Loucy (cell line): ENCODE data around the gene PRR7.

Experiments
- H2AFZ ChIP-seq: fragments of 200-600 bp; sonication (generic); 2 replicates; pipeline ENCODE4 v1.6.0; 2016; ENCODE audit warnings: antibody characterized with exemption, mild to moderate bottlenecking, low read length, moderate library complexity
- H3F3A ChIP-seq: fragments of 200-600 bp; 2 replicates; pipeline ENCODE4 v1.6.0; 2016; ENCODE audit warnings: antibody characterized with exemption, low read depth, mild to moderate bottlenecking
- H3K27me3 ChIP-seq: fragments of 200-600 bp; sonication (generic); 2 replicates; pipeline ENCODE4 v1.6.1; 2014; ENCODE audit warnings: low read length, mild to moderate bottlenecking; ENCODE audit not compliant: insufficient read depth, poor library complexity, severe bottlenecking
- H3K36me3 ChIP-seq: fragments of 200-600 bp; sonication (generic); 2 replicates; pipeline ENCODE4 v1.6.1; 2016; ENCODE audit warnings: low read length; ENCODE audit not compliant: insufficient read depth
- H3K4me1 ChIP-seq: fragments of 200-600 bp; sonication (generic); 2 replicates; pipeline ENCODE4 v1.5.1; 2014; ENCODE audit warnings: low read length, mild to moderate bottlenecking; ENCODE audit not compliant: insufficient read depth, poor library complexity, severe bottlenecking
- H3K4me2 ChIP-seq: fragments of 200-600 bp; sonication (generic); 2 replicates; pipeline ENCODE4 v1.6.0; 2014; ENCODE audit warnings: antibody characterized with exemption, low read length, low read depth, mild to moderate bottlenecking; ENCODE audit not compliant: poor library complexity, severe bottlenecking
- H3K4me3 ChIP-seq: fragments of 200-600 bp; sonication (generic); 2 replicates; pipeline ENCODE4 v1.5.1; 2014; ENCODE audit warnings: low read length, mild to moderate bottlenecking, mixed read lengths; ENCODE audit not compliant: poor library complexity, severe bottlenecking
- H3K79me2 ChIP-seq: fragments of 200-600 bp; sonication (generic); 2 replicates; pipeline ENCODE4 v1.6.1; 2014; ENCODE audit warnings: low read length; ENCODE audit not compliant: insufficient read depth
- H3K9ac ChIP-seq: fragments of 200-600 bp; sonication (generic); 2 replicates; pipeline ENCODE4 v1.6.0; 2014; ENCODE audit warnings: mild to moderate bottlenecking, low read depth, low read length, moderate library complexity; ENCODE audit not compliant: poor library complexity, severe bottlenecking
- H3K9me2 ChIP-seq: fragments of 200-600 bp; sonication (generic); replicated peaks from 2 replicates; pipeline ENCODE4 v1.6.1; 2016; ENCODE audit warnings: low read depth, low read length, mixed read lengths
- H3K9me3 ChIP-seq: fragments of 200-600 bp; sonication (generic); 2 replicates; pipeline ENCODE4 v1.6.1; 2014; ENCODE audit warnings: mild to moderate bottlenecking, antibody characterized with exemption, low read length, low read depth; ENCODE audit not compliant: insufficient read depth
- H4K20me1 ChIP-seq: fragments of 200-600 bp; sonication (generic); 2 replicates; pipeline ENCODE4 v1.6.0; 2014; ENCODE audit warnings: antibody characterized with exemption, low read length, mild to moderate bottlenecking; ENCODE audit not compliant: insufficient read depth, poor library complexity, severe bottlenecking
- EZH2phosphoT487 ChIP-seq: fragments of 200-600 bp; IDR thresholded peaks from 2 replicates; pipeline ENCODE4 v1.6.1; 2018; ENCODE audit warnings: antibody characterized with exemption, mild to moderate bottlenecking, moderate library complexity, borderline replicate concordance
- TF ChIP-seq, protein P1 (sequence below): fragments of 200-600 bp; sonication (generic); conservative IDR thresholded peaks from 2 replicates; pipeline ENCODE4 v1.5.1; 2014; ENCODE audit warnings: mild to moderate bottlenecking, antibody characterized with exemption, low read length

The PRR7 gene

GRCh38 chr5:177498013-177498787 is 51.6 kb downstream of the PRR7 start:
- no peak for TF ChIP-seq EZH2phosphoT487
- TF ChIP-seq, protein P1, sequence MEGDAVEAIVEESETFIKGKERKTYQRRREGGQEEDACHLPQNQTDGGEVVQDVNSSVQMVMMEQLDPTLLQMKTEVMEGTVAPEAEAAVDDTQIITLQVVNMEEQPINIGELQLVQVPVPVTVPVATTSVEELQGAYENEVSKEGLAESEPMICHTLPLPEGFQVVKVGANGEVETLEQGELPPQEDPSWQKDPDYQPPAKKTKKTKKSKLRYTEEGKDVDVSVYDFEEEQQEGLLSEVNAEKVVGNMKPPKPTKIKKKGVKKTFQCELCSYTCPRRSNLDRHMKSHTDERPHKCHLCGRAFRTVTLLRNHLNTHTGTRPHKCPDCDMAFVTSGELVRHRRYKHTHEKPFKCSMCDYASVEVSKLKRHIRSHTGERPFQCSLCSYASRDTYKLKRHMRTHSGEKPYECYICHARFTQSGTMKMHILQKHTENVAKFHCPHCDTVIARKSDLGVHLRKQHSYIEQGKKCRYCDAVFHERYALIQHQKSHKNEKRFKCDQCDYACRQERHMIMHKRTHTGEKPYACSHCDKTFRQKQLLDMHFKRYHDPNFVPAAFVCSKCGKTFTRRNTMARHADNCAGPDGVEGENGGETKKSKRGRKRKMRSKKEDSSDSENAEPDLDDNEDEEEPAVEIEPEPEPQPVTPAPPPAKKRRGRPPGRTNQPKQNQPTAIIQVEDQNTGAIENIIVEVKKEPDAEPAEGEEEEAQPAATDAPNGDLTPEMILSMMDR, result no peak
- no peak overlapping the region for H2AFZ ChIP-seq

GRCh38 chr5:177499842-177500241 is 53.2 kb downstream of the PRR7 start:
- no peak for TF ChIP-seq EZH2phosphoT487
- TF ChIP-seq, protein P1, result no peak
- Histone ChIP-seq H3K4me1 (peaks cover 3% of the 10 kb centered on the region), H3K9ac (no peak overlapping the region), H3K27me3 (no peaks in the 10 kb centered on the region), H3K9me3 (no peaks in the 10 kb centered on the region), H3K4me2 (no peak overlapping the region), H3K36me3 (no peaks in the 10 kb centered on the region), H4K20me1 (peaks cover 6% of the 10 kb centered on the region), H3K4me3 (no peak overlapping the region), H2AFZ (no peak overlapping the region), H3K79me2 (peaks cover 17% of the 10 kb centered on the region; the same call in 1 of the 2 replicates), H3K9me2 (no peaks in the 10 kb centered on the region), H3F3A (no peaks in the 10 kb centered on the region)

More at GRCh38 chr5:177498013-177498787, 51.6 kb downstream of the PRR7 start:
- H3K9ac ChIP-seq, result no peak overlapping the region
- no peaks in the 10 kb centered on the region for H3K27me3 ChIP-seq
- H3K4me3 ChIP-seq, result peak overlapping the region; percentile 82
- H3K79me2 ChIP-seq, result peaks cover 33% of the 10 kb centered on the region; the same call in 1 of the 2 replicates
- no peaks in the 10 kb centered on the region for H3K36me3 ChIP-seq
- no peaks in the 10 kb centered on the region for H3F3A ChIP-seq
- H3K4me1 ChIP-seq, result peaks cover 5% of the 10 kb centered on the region
- no peaks in the 10 kb centered on the region for H3K9me2 ChIP-seq
- H4K20me1 ChIP-seq, result peaks cover 9% of the 10 kb centered on the region
- H3K4me2 ChIP-seq, result peak overlapping the region; percentile 58
- no peaks in the 10 kb centered on the region for H3K9me3 ChIP-seq

- no peaks in the 10 kb centered on the region for H3K9me3 ChIP-seq
- peaks cover 8% of the 10 kb centered on the region; the same call in 1 of the 2 replicates for H3K79me2 ChIP-seq
- TF ChIP-seq, protein P1, result peak; percentile 75
- TF ChIP-seq EZH2phosphoT487, result no peak
- no peaks in the 10 kb centered on the region for H3K4me1 ChIP-seq
- no peak overlapping the region for H3K9ac ChIP-seq
- H2AFZ ChIP-seq, result no peak overlapping the region
- no peaks in the 10 kb centered on the region for H3F3A ChIP-seq
- H3K4me3 ChIP-seq, result no peak overlapping the region
- H3K4me2 ChIP-seq, result no peak overlapping the region
- no peaks in the 10 kb centered on the region for H3K9me2 ChIP-seq
- no peaks in the 10 kb centered on the region for H3K27me3 ChIP-seq
- no peaks in the 10 kb centered on the region for H3K36me3 ChIP-seq
- H4K20me1 ChIP-seq, result no peaks in the 10 kb centered on the region
Observed at GRCh38 chr5:177500685-177501522, 54.3 kb downstream of the PRR7 start.
